ENCODE measurements around the gene FRMPD2.

The FRMPD2 gene

GRCh38 chr10:48210966-48211365 lies 63.5 kb downstream of the FRMPD2 start:
- Histone ChIP-seq H2AK5ac (ENCODE audit: low read length, severe bottlenecking) (no peak overlapping the region), H2BK5ac (ENCODE audit: low read depth, low read length, poor library complexity, severe bottlenecking) (no peak overlapping the region), H3K4me3 (ENCODE audit: insufficient read depth in 1 of 2, low read depth in 1 of 2, low read length in 2 of 2) (no peak overlapping the region), H3K4me1 (ENCODE audit: control insufficient read depth, insufficient read depth, low read depth, low read length) (no peaks in the 10 kb centered on the region), H3K14ac (ENCODE audit: low read length in 2 of 2) (no peak overlapping the region), H3K9ac (ENCODE audit: low read length) (no peak overlapping the region), H4K8ac (ENCODE audit: low read length) (no peak overlapping the region), H2BK120ac (ENCODE audit: low read depth, low read length) (no peak overlapping the region), H3K23ac (ENCODE audit: low read length in 2 of 2) (no peak overlapping the region), H3K18ac (ENCODE audit: low read depth in 1 of 2, low read length in 2 of 2) (no peak overlapping the region), H3K27ac (ENCODE audit: low read length, poor library complexity, severe bottlenecking) (no peak overlapping the region), H3K4ac (ENCODE audit: low read depth in 1 of 2, low read length in 2 of 2) (no peak overlapping the region), H3K79me1 (replicated peaks; ENCODE audit: low read length, poor library complexity, severe bottlenecking) (no peaks in the 10 kb centered on the region), H3K27me3 (ENCODE audit: control insufficient read depth in 1 of 2, insufficient read depth in 1 of 2, low read length in 2 of 2) (peaks cover 29 to 59% of the 10 kb centered on the region in 2 experiments), H2BK15ac (ENCODE audit: low read depth, poor library complexity, severe bottlenecking) (no peak overlapping the region), H2AFZ (ENCODE audit: low read depth, low read length) (no peak overlapping the region), H3K36me3 (ENCODE audit: control insufficient read depth in 1 of 2, insufficient read depth in 2 of 2, low read depth in 1 of 2, low read length in 2 of 2) (no peaks in the 10 kb centered on the region), H3K9me3 (ENCODE audit: control insufficient read depth, low read length) (peaks cover 4% of the 10 kb centered on the region), H2BK12ac (ENCODE audit: low read length in 2 of 2) (no peak overlapping the region), H4K91ac (ENCODE audit: low read length) (no peak overlapping the region), H3K4me2 (ENCODE audit: low read length, poor library complexity, severe bottlenecking) (no peak overlapping the region)
- DNase-seq = no peak
- 90% methylated on average over 4 of the region's 5 CpGs for WGBS

DNA sequence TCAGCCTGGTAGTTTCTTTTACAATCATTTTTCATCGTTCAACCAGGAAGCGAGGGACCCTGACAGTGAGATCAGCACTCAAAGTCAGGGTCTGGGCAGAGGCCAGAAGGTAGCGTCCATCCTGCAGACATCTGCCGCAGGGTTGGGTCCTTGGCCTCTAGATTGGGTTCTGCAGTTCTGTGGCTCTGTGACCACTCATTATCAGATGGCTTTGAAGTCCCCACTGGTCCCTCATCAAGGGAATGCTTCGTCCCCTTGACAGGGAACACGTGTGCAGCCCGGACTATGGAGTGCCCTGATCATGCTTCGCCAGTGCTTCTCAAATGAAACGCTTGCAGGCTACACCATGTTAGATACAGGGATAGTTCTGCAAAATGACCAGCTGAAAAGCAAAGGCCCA lies 64.1 kb downstream of the FRMPD2 start:
- H4K8ac ChIP-seq (ENCODE audit: low read length) = no peak overlapping the region
- no peak overlapping the region for H3K4me2 ChIP-seq (ENCODE audit: low read length, poor library complexity, severe bottlenecking)
- H3K9ac ChIP-seq (ENCODE audit: low read length) = no peak overlapping the region
- H4K91ac ChIP-seq (ENCODE audit: low read length) = no peak overlapping the region
- no peak overlapping the region for H3K14ac ChIP-seq (ENCODE audit: low read length in 2 of 2)
- H3K27ac ChIP-seq (ENCODE audit: low read length, poor library complexity, severe bottlenecking) = no peak overlapping the region
- H2AK5ac ChIP-seq (ENCODE audit: low read length, severe bottlenecking) = no peak overlapping the region
- no peak overlapping the region for H2AFZ ChIP-seq (ENCODE audit: low read depth, low read length)
- no peak overlapping the region for H3K23ac ChIP-seq (ENCODE audit: low read length in 2 of 2)
- WGBS = 90% methylated on average over 9 of the region's 9 CpGs
- no peak overlapping the region for H2BK15ac ChIP-seq (ENCODE audit: low read depth, poor library complexity, severe bottlenecking)
- peaks cover under 1% of the 10 kb centered on the region for H3K9me3 ChIP-seq (ENCODE audit: control insufficient read depth, low read length)
- no peak overlapping the region for H3K4ac ChIP-seq (ENCODE audit: low read depth in 1 of 2, low read length in 2 of 2)
- no peak for DNase-seq
- H3K27me3 ChIP-seq (ENCODE audit: control insufficient read depth in 1 of 2, insufficient read depth in 1 of 2, low read length in 2 of 2) = peaks cover 29 to 54% of the 10 kb centered on the region in 2 experiments
- no peaks in the 10 kb centered on the region for H3K4me1 ChIP-seq (ENCODE audit: control insufficient read depth, insufficient read depth, low read depth, low read length)
- H2BK120ac ChIP-seq (ENCODE audit: low read depth, low read length) = no peak overlapping the region
- H3K79me1 ChIP-seq (replicated peaks; ENCODE audit: low read length, poor library complexity, severe bottlenecking) = no peaks in the 10 kb centered on the region
- H2BK5ac ChIP-seq (ENCODE audit: low read depth, low read length, poor library complexity, severe bottlenecking) = no peak overlapping the region
- H3K18ac ChIP-seq (ENCODE audit: low read depth in 1 of 2, low read length in 2 of 2) = no peak overlapping the region
- no peaks in the 10 kb centered on the region for H3K36me3 ChIP-seq (ENCODE audit: control insufficient read depth in 1 of 2, insufficient read depth in 2 of 2, low read depth in 1 of 2, low read length in 2 of 2)
- no peak overlapping the region for H2BK12ac ChIP-seq (ENCODE audit: low read length in 2 of 2)
- no peak overlapping the region for H3K4me3 ChIP-seq (ENCODE audit: insufficient read depth in 1 of 2, low read depth in 1 of 2, low read length in 2 of 2)

GRCh38 chr10:48209241-48209640 lies 65.3 kb downstream of the FRMPD2 start:
- Histone ChIP-seq H3K14ac (ENCODE audit: low read length in 2 of 2) (no peak overlapping the region), H3K4me1 (ENCODE audit: control insufficient read depth, insufficient read depth, low read depth, low read length) (no peaks in the 10 kb centered on the region), H3K4me2 (ENCODE audit: low read length, poor library complexity, severe bottlenecking) (no peak overlapping the region), H3K9me3 (ENCODE audit: control insufficient read depth, low read length) (no peaks in the 10 kb centered on the region), H2BK5ac (ENCODE audit: low read depth, low read length, poor library complexity, severe bottlenecking) (no peak overlapping the region), H3K36me3 (ENCODE audit: control insufficient read depth in 1 of 2, insufficient read depth in 2 of 2, low read depth in 1 of 2, low read length in 2 of 2) (no peaks in the 10 kb centered on the region), H3K27me3 (ENCODE audit: control insufficient read depth in 1 of 2, insufficient read depth in 1 of 2, low read length in 2 of 2) (peaks cover 29 to 60% of the 10 kb centered on the region in 2 experiments), H3K4ac (ENCODE audit: low read depth in 1 of 2, low read length in 2 of 2) (no peak overlapping the region), H2AK5ac (ENCODE audit: low read length, severe bottlenecking) (no peak overlapping the region), H2BK120ac (ENCODE audit: low read depth, low read length) (no peak overlapping the region), H3K23ac (ENCODE audit: low read length in 2 of 2) (no peak overlapping the region), H3K79me1 (replicated peaks; ENCODE audit: low read length, poor library complexity, severe bottlenecking) (no peaks in the 10 kb centered on the region), H3K4me3 (ENCODE audit: insufficient read depth in 1 of 2, low read depth in 1 of 2, low read length in 2 of 2) (no peak overlapping the region), H3K18ac (ENCODE audit: low read depth in 1 of 2, low read length in 2 of 2) (no peak overlapping the region), H2BK15ac (ENCODE audit: low read depth, poor library complexity, severe bottlenecking) (no peak overlapping the region), H3K9ac (ENCODE audit: low read length) (no peak overlapping the region), H4K91ac (ENCODE audit: low read length) (no peak overlapping the region), H2BK12ac (ENCODE audit: low read length in 2 of 2) (no peak overlapping the region), H3K27ac (ENCODE audit: low read length, poor library complexity, severe bottlenecking) (no peak overlapping the region), H2AFZ (ENCODE audit: low read depth, low read length) (no peak overlapping the region), H4K8ac (ENCODE audit: low read length) (no peak overlapping the region)
- WGBS = 73% methylated on average over 2 of the region's 2 CpGs
- no peak for DNase-seq

DNA sequence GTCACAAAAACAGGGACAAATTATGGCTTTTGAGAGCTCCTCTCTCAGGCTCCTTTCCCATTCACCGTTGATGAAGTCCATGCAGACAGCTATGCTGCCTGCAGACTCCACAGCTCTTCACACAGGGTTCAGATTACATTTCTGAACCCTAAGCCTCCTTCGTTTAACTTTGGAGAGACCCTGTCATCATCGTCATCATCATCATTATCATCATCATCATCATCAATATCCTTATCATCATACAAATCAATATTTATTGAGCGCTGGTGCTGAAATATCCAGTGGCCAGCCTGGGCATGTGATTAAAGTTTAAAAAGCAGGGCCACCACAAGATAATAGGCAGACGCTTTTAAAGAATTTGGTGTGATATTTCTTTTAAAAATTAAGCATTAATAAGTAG lies 66.6 kb downstream of the FRMPD2 start:
- no peak overlapping the region for H2BK5ac ChIP-seq (ENCODE audit: low read depth, low read length, poor library complexity, severe bottlenecking)
- H3K4ac ChIP-seq (ENCODE audit: low read depth in 1 of 2, low read length in 2 of 2) = no peak overlapping the region
- no peak overlapping the region for H3K9ac ChIP-seq (ENCODE audit: low read length)
- 80% methylated on average over 4 of the region's 5 CpGs for WGBS
- no peak overlapping the region for H3K4me2 ChIP-seq (ENCODE audit: low read length, poor library complexity, severe bottlenecking)
- no peak overlapping the region for H2BK12ac ChIP-seq (ENCODE audit: low read length in 2 of 2)
- no peak overlapping the region for H2AK5ac ChIP-seq (ENCODE audit: low read length, severe bottlenecking)
- no peak overlapping the region for H4K8ac ChIP-seq (ENCODE audit: low read length)
- no peak overlapping the region for H3K4me3 ChIP-seq (ENCODE audit: insufficient read depth in 1 of 2, low read depth in 1 of 2, low read length in 2 of 2)
- no peak overlapping the region for H4K91ac ChIP-seq (ENCODE audit: low read length)
- no peaks in the 10 kb centered on the region for H3K4me1 ChIP-seq (ENCODE audit: control insufficient read depth, insufficient read depth, low read depth, low read length)
- no peak for DNase-seq
- no peak overlapping the region for H2BK15ac ChIP-seq (ENCODE audit: low read depth, poor library complexity, severe bottlenecking)
- peaks cover 25 to 58% of the 10 kb centered on the region in 2 experiments for H3K27me3 ChIP-seq (ENCODE audit: control insufficient read depth in 1 of 2, insufficient read depth in 1 of 2, low read length in 2 of 2)
- H2BK120ac ChIP-seq (ENCODE audit: low read depth, low read length) = no peak overlapping the region
- no peaks in the 10 kb centered on the region for H3K79me1 ChIP-seq (replicated peaks; ENCODE audit: low read length, poor library complexity, severe bottlenecking)
- H3K27ac ChIP-seq (ENCODE audit: low read length, poor library complexity, severe bottlenecking) = no peak overlapping the region
- no peaks in the 10 kb centered on the region for H3K36me3 ChIP-seq (ENCODE audit: control insufficient read depth in 1 of 2, insufficient read depth in 2 of 2, low read depth in 1 of 2, low read length in 2 of 2)
- H3K9me3 ChIP-seq (ENCODE audit: control insufficient read depth, low read length) = no peaks in the 10 kb centered on the region
- H3K18ac ChIP-seq (ENCODE audit: low read depth in 1 of 2, low read length in 2 of 2) = no peak overlapping the region
- no peak overlapping the region for H3K23ac ChIP-seq (ENCODE audit: low read length in 2 of 2)
- H3K14ac ChIP-seq (ENCODE audit: low read length in 2 of 2) = peak overlapping the region in 1 of 2 experiments; percentile 76
- no peak overlapping the region for H2AFZ ChIP-seq (ENCODE audit: low read depth, low read length)
